ENCODE data around the gene ATG9B.

Gene ATG9B

DNA sequence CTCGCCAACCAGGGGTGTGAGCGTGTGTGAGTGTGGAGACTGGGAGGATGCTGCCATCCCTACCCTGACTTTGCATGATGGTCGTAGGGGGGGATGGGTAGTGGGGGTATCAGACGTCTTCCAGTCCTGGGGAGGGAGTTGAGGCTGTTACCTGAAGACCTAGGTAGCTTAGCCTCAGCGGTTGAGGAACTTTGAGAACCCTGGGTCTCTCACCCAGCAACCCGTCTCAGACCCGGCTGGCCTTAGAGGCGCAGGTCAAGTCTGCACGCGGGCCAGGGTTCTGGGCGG is 37.8 kb upstream of the ATG9B start:
- no peak for DNase-seq
- Histone ChIP-seq H2AK5ac (ENCODE audit: low read length) (no peak overlapping the region), H3K27me3 (ENCODE audit: insufficient read depth, low read length) (no peaks in the 10 kb centered on the region), H3K9ac (ENCODE audit: low read length) (peak overlapping the region; percentile 30), H2BK120ac (ENCODE audit: insufficient read depth, low read length, poor library complexity) (no peak overlapping the region), H3K27ac (ENCODE audit: low read depth, low read length) (peak overlapping the region; percentile 84), H3K79me2 (ENCODE audit: control insufficient read depth, insufficient read depth, low read length, poor library complexity) (peaks cover 26% of the 10 kb centered on the region), H3K4me3 (ENCODE audit: low read depth, low read length) (no peak overlapping the region), H3K18ac (ENCODE audit: low read length) (peak overlapping the region; percentile 17), H2BK12ac (ENCODE audit: low read length) (peak overlapping the region; percentile 44), H2AFZ (ENCODE audit: insufficient read depth, low read length, poor library complexity) (no peak overlapping the region), H3K79me1 (ENCODE audit: low read length) (peaks cover 45% of the 10 kb centered on the region), H3K36me3 (ENCODE audit: control insufficient read depth in 1 of 2, insufficient read depth in 2 of 2, low read length in 2 of 2) (peaks cover 33 to 36% of the 10 kb centered on the region in 2 experiments), H3K4me2 (ENCODE audit: low read length) (peak overlapping the region; percentile 95), H4K8ac (ENCODE audit: low read depth, low read length) (no peak overlapping the region), H4K12ac (ENCODE audit: low read depth, low read length) (no peak overlapping the region), H3K23ac (ENCODE audit: low read length) (peak overlapping the region; percentile 62), H3K9me3 (ENCODE audit: insufficient read depth, low read depth, low read length) (no peaks in the 10 kb centered on the region), H3K4ac (ENCODE audit: low read depth, low read length) (peak overlapping the region; percentile 22), H2BK5ac (ENCODE audit: low read depth, low read length, poor library complexity) (no peak overlapping the region), H3K4me1 (ENCODE audit: control insufficient read depth in 1 of 2, insufficient read depth in 2 of 2, low read length in 2 of 2) (peaks cover 42 to 45% of the 10 kb centered on the region in 2 experiments), H4K91ac (ENCODE audit: low read depth, low read length) (peak overlapping the region; percentile 70), H3K14ac (ENCODE audit: low read length) (peak overlapping the region; percentile 29)
- no CpG with 5 or more reads among the region's 11 CpGs for WGBS (ENCODE audit: extremely low coverage, insufficient coverage, insufficient read length)

- peak overlapping the region; percentile 95 for H3K4me2 ChIP-seq (ENCODE audit: low read length)
- H3K9ac ChIP-seq (ENCODE audit: low read length) = peak overlapping the region; percentile 30
- H3K4me3 ChIP-seq (ENCODE audit: low read depth, low read length) = no peak overlapping the region
- peak overlapping the region; percentile 44 for H2BK12ac ChIP-seq (ENCODE audit: low read length)
- peak overlapping the region; percentile 84 for H3K27ac ChIP-seq (ENCODE audit: low read depth, low read length)
- H3K4me1 ChIP-seq (ENCODE audit: control insufficient read depth in 1 of 2, insufficient read depth in 2 of 2, low read length in 2 of 2) = peaks cover 48 to 51% of the 10 kb centered on the region in 2 experiments
- WGBS (ENCODE audit: extremely low coverage, insufficient coverage, insufficient read length) = no CpG with 5 or more reads among the region's 33 CpGs
- peak overlapping the region; percentile 4 for H2BK5ac ChIP-seq (ENCODE audit: low read depth, low read length, poor library complexity)
- peak overlapping the region; percentile 2 for H2AK5ac ChIP-seq (ENCODE audit: low read length)
- peak overlapping the region; percentile 66 for H3K4ac ChIP-seq (ENCODE audit: low read depth, low read length)
- peaks cover 28 to 31% of the 10 kb centered on the region in 2 experiments for H3K36me3 ChIP-seq (ENCODE audit: control insufficient read depth in 1 of 2, insufficient read depth in 2 of 2, low read length in 2 of 2)
- H4K91ac ChIP-seq (ENCODE audit: low read depth, low read length) = peak overlapping the region; percentile 70
- H3K9me3 ChIP-seq (ENCODE audit: insufficient read depth, low read depth, low read length) = no peaks in the 10 kb centered on the region
- H3K14ac ChIP-seq (ENCODE audit: low read length) = peak overlapping the region; percentile 29
- H2BK120ac ChIP-seq (ENCODE audit: insufficient read depth, low read length, poor library complexity) = no peak overlapping the region
- H4K8ac ChIP-seq (ENCODE audit: low read depth, low read length) = no peak overlapping the region
- H4K12ac ChIP-seq (ENCODE audit: low read depth, low read length) = peak overlapping the region; percentile 28
- H3K79me2 ChIP-seq (ENCODE audit: control insufficient read depth, insufficient read depth, low read length, poor library complexity) = peaks cover 26% of the 10 kb centered on the region
- H2AFZ ChIP-seq (ENCODE audit: insufficient read depth, low read length, poor library complexity) = peak overlapping the region; percentile 10
- peak overlapping the region; percentile 62 for H3K23ac ChIP-seq (ENCODE audit: low read length)
- peaks cover 47% of the 10 kb centered on the region for H3K79me1 ChIP-seq (ENCODE audit: low read length)
- peak overlapping the region; percentile 17 for H3K18ac ChIP-seq (ENCODE audit: low read length)
- no peak for DNase-seq
- no peaks in the 10 kb centered on the region for H3K27me3 ChIP-seq (ENCODE audit: insufficient read depth, low read length)
Measured at GRCh38 chr7:151061213-151062110, 37.2 kb upstream of the ATG9B start.

- peak overlapping the region; percentile 82 for H2BK120ac ChIP-seq (ENCODE audit: insufficient read depth, low read length, poor library complexity)
- H3K4me3 ChIP-seq (ENCODE audit: low read depth, low read length) = peak overlapping the region; percentile 79
- H3K4ac ChIP-seq (ENCODE audit: low read depth, low read length) = peak overlapping the region; percentile 66
- no peaks in the 10 kb centered on the region for H3K9me3 ChIP-seq (ENCODE audit: insufficient read depth, low read depth, low read length)
- peak overlapping the region; percentile 87 for H4K91ac ChIP-seq (ENCODE audit: low read depth, low read length)
- H2BK5ac ChIP-seq (ENCODE audit: low read depth, low read length, poor library complexity) = peak overlapping the region; percentile 89
- no peak overlapping the region for H3K23ac ChIP-seq (ENCODE audit: low read length)
- peak overlapping the region; percentile 45 for H2AFZ ChIP-seq (ENCODE audit: insufficient read depth, low read length, poor library complexity)
- no peak for DNase-seq
- H3K79me2 ChIP-seq (ENCODE audit: control insufficient read depth, insufficient read depth, low read length, poor library complexity) = peaks cover 26% of the 10 kb centered on the region
- H2AK5ac ChIP-seq (ENCODE audit: low read length) = peak overlapping the region; percentile 43
- H3K4me2 ChIP-seq (ENCODE audit: low read length) = peak overlapping the region; percentile 95
- H2BK12ac ChIP-seq (ENCODE audit: low read length) = peak overlapping the region; percentile 3
- peak overlapping the region; percentile 50 for H3K18ac ChIP-seq (ENCODE audit: low read length)
- H3K27ac ChIP-seq (ENCODE audit: low read depth, low read length) = peak overlapping the region; percentile 84
- peak overlapping the region; percentile 67 for H3K9ac ChIP-seq (ENCODE audit: low read length)
- no CpG with 5 or more reads among the region's 21 CpGs for WGBS (ENCODE audit: extremely low coverage, insufficient coverage, insufficient read length)
- H3K14ac ChIP-seq (ENCODE audit: low read length) = peak overlapping the region; percentile 81
- H3K79me1 ChIP-seq (ENCODE audit: low read length) = peaks cover 47% of the 10 kb centered on the region
- H3K4me1 ChIP-seq (ENCODE audit: control insufficient read depth in 1 of 2, insufficient read depth in 2 of 2, low read length in 2 of 2) = peaks cover 50% of the 10 kb centered on the region in 2 experiments
- H3K27me3 ChIP-seq (ENCODE audit: insufficient read depth, low read length) = no peaks in the 10 kb centered on the region
- peak overlapping the region; percentile 61 for H4K12ac ChIP-seq (ENCODE audit: low read depth, low read length)
- peak overlapping the region; percentile 87 for H4K8ac ChIP-seq (ENCODE audit: low read depth, low read length)
- peaks cover 19 to 22% of the 10 kb centered on the region in 2 experiments for H3K36me3 ChIP-seq (ENCODE audit: control insufficient read depth in 1 of 2, insufficient read depth in 2 of 2, low read length in 2 of 2)
Measured at GRCh38 chr7:151060416-151061212, 36.3 kb upstream of the ATG9B start.

DNA sequence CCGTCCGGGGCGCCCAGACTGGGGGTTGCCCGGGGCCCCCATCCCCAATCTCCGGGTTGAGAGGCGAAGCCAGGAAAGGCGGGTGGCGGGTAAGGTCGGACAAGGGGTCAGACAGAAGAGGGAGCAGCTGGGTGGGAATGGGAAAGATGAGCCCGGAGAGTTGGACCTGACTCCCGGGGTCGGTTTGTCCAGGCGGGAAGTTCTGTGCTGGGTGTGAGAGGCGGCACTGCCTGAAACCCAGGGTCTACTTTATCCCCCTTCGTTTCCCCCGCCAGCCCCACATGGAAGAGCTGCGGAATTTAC is 35.8 kb upstream of the ATG9B start:
- H3K18ac ChIP-seq (ENCODE audit: low read length) = peak overlapping the region; percentile 50
- H4K91ac ChIP-seq (ENCODE audit: low read depth, low read length) = peak overlapping the region; percentile 87
- H3K27ac ChIP-seq (ENCODE audit: low read depth, low read length) = peak overlapping the region; percentile 35
- peak overlapping the region; percentile 89 for H2BK5ac ChIP-seq (ENCODE audit: low read depth, low read length, poor library complexity)
- peak overlapping the region; percentile 95 for H3K4me2 ChIP-seq (ENCODE audit: low read length)
- H2AFZ ChIP-seq (ENCODE audit: insufficient read depth, low read length, poor library complexity) = peak overlapping the region; percentile 45
- H3K79me2 ChIP-seq (ENCODE audit: control insufficient read depth, insufficient read depth, low read length, poor library complexity) = peaks cover 26% of the 10 kb centered on the region
- peak overlapping the region; percentile 43 for H2AK5ac ChIP-seq (ENCODE audit: low read length)
- peak overlapping the region; percentile 66 for H3K4ac ChIP-seq (ENCODE audit: low read depth, low read length)
- peak overlapping the region; percentile 79 for H3K4me3 ChIP-seq (ENCODE audit: low read depth, low read length)
- no CpG with 5 or more reads among the region's 17 CpGs for WGBS (ENCODE audit: extremely low coverage, insufficient coverage, insufficient read length)
- no peak overlapping the region for H3K23ac ChIP-seq (ENCODE audit: low read length)
- peak overlapping the region; percentile 82 for H2BK120ac ChIP-seq (ENCODE audit: insufficient read depth, low read length, poor library complexity)
- H3K79me1 ChIP-seq (ENCODE audit: low read length) = peaks cover 47% of the 10 kb centered on the region
- peak overlapping the region; percentile 81 for H3K14ac ChIP-seq (ENCODE audit: low read length)
- peak overlapping the region; percentile 61 for H4K12ac ChIP-seq (ENCODE audit: low read depth, low read length)
- no peak for DNase-seq
- peak overlapping the region; percentile 3 for H2BK12ac ChIP-seq (ENCODE audit: low read length)
- H3K4me1 ChIP-seq (ENCODE audit: control insufficient read depth in 1 of 2, insufficient read depth in 2 of 2, low read length in 2 of 2) = peaks cover 50% of the 10 kb centered on the region in 2 experiments
- no peaks in the 10 kb centered on the region for H3K9me3 ChIP-seq (ENCODE audit: insufficient read depth, low read depth, low read length)
- H3K9ac ChIP-seq (ENCODE audit: low read length) = peak overlapping the region; percentile 67
- H4K8ac ChIP-seq (ENCODE audit: low read depth, low read length) = peak overlapping the region; percentile 87
- H3K36me3 ChIP-seq (ENCODE audit: control insufficient read depth in 1 of 2, insufficient read depth in 2 of 2, low read length in 2 of 2) = peaks cover 14 to 17% of the 10 kb centered on the region in 2 experiments
- no peaks in the 10 kb centered on the region for H3K27me3 ChIP-seq (ENCODE audit: insufficient read depth, low read length)
